ENCODE results near the gene WDR55. TPM values are rescaled to one million over a fixed set of nuclear protein-coding genes. Genes with fewer than 3 reads are reported as not detected.
"Not testable (repeated sequence)": the region's sequence is repeated elsewhere in the genome, so short reads cannot be mapped to it uniquely, and the experiment has no call there.

Gene WDR55
- polyA plus RNA-seq, 6 donors from 2014 or later, result 5.7 to 15.1 (median 10.3) TPM

- H3K4me1 Mint-ChIP-seq, result peaks cover 23 to 50% (median 27%) of the 10 kb centered on the region in 3 donors
- no peak for DNase-seq
- peaks cover 35 to 48% of the 10 kb centered on the region in 2 donors for H3K36me3 Mint-ChIP-seq
- no peaks in the 10 kb centered on the region for H3K9me3 Mint-ChIP-seq
- H3K4me3 Mint-ChIP-seq, result peak overlapping the region in 1 of 8 donors; percentile 4
- peak overlapping the region in 4 of 6 donors; percentile 21 to 70 (median 46) for H3K27ac Mint-ChIP-seq
- ATAC-seq (ENCODE audit: low read depth in 2 of 2), result no peak
- no peaks in the 10 kb centered on the region for H3K27me3 Mint-ChIP-seq
Observed at GRCh38 chr5:140696891-140697492, 32.3 kb downstream of the WDR55 start.

GRCh38 chr5:140700177-140701144, 35.8 kb downstream of the WDR55 start, which contains the start of gene ZMAT2:
ZMAT2 (plus strand) TSS chr5:140700447; CDS start chr5:140700461, 14 bp downstream.
- Mint-ChIP-seq H3K27ac (peak within 1 kb of the TSS; percentile 90 to 99 (median 96)), H3K4me1 (peaks cover 23 to 38% (median 24%) of the 10 kb centered on the region in 3 donors), H3K4me3 (peak within 1 kb of the TSS; percentile 93 to 100 (median 99)), H3K9me3 (no peaks in the 10 kb centered on the region), H3K36me3 (peaks cover 43 to 64% of the 10 kb centered on the region in 2 donors), H3K27me3 (no peaks in the 10 kb centered on the region)
- ATAC-seq (ENCODE audit: low read depth in 2 of 2), result peak; percentile 97
- peak; percentile 90 for DNase-seq

GRCh38 chr5:140707812-140708211, 43.1 kb downstream of the WDR55 start:
- H3K36me3 Mint-ChIP-seq, result peaks cover 27% of the 10 kb centered on the region in 2 donors
- peak overlapping the region in 1 of 8 donors; percentile 5 for H3K4me3 Mint-ChIP-seq
- H3K4me1 Mint-ChIP-seq, result peaks cover 18 to 25% (median 24%) of the 10 kb centered on the region in 3 donors
- DNase-seq (no peak), ATAC-seq (ENCODE audit: low read depth in 2 of 2) (no peak)
- H3K27ac Mint-ChIP-seq, result peak overlapping the region in 3 of 6 donors; percentile 5 to 33 (median 12)
- peaks cover 0 to 6% (median 0%) of the 10 kb centered on the region in 7 donors for H3K9me3 Mint-ChIP-seq
- no peaks in the 10 kb centered on the region for H3K27me3 Mint-ChIP-seq

GRCh38 chr5:140708787-140709186, 44.1 kb downstream of the WDR55 start:
- H3K27ac Mint-ChIP-seq, result peak overlapping the region in 1 of 6 donors; percentile 98
- not testable (repeated sequence) for DNase-seq; H3K27me3 Mint-ChIP-seq; ATAC-seq (ENCODE audit: low read depth in 2 of 2); H3K9me3 Mint-ChIP-seq
- H3K36me3 Mint-ChIP-seq, result peaks cover 23 to 24% of the 10 kb centered on the region in 2 donors
- peaks cover 18 to 25% (median 24%) of the 10 kb centered on the region in 3 donors for H3K4me1 Mint-ChIP-seq
- H3K4me3 Mint-ChIP-seq, result peak overlapping the region in 1 of 8 donors; percentile 3

- Mint-ChIP-seq H3K4me1 (peaks cover 16 to 24% (median 23%) of the 10 kb centered on the region in 3 donors), H3K27me3 (peaks cover 0 to 6% (median 0%) of the 10 kb centered on the region in 3 donors), H3K36me3 (peaks cover 3 to 14% of the 10 kb centered on the region in 2 donors), H3K4me3 (peak overlapping the region; percentile 95 to 99 (median 98)), H3K27ac (peak overlapping the region; percentile 95 to 99 (median 98)), H3K9me3 (peaks cover 0 to 6% (median 0%) of the 10 kb centered on the region in 7 donors)
- peak; percentile 89 for DNase-seq
- ATAC-seq (ENCODE audit: low read depth in 2 of 2), result peak; percentile 82 to 86
Observed at GRCh38 chr5:140710899-140711552, 46.3 kb downstream of the WDR55 start.

- peaks cover 0 to 6% (median 0%) of the 10 kb centered on the region in 7 donors for H3K9me3 Mint-ChIP-seq
- peaks cover 16 to 24% (median 23%) of the 10 kb centered on the region in 3 donors for H3K4me1 Mint-ChIP-seq
- H3K36me3 Mint-ChIP-seq, result peaks cover 0 to 7% of the 10 kb centered on the region in 2 donors
- peaks cover 0 to 6% (median 0%) of the 10 kb centered on the region in 3 donors for H3K27me3 Mint-ChIP-seq
- peak overlapping the region; percentile 70 to 99 (median 98) for H3K4me3 Mint-ChIP-seq
- peak overlapping the region; percentile 25 to 99 (median 98) for H3K27ac Mint-ChIP-seq
- ATAC-seq (ENCODE audit: low read depth in 2 of 2), result no peak
- DNase-seq, result no peak
Observed at GRCh38 chr5:140711794-140712193, 47.1 kb downstream of the WDR55 start.

GRCh38 chr5:140713562-140714094, 48.9 kb downstream of the WDR55 start:
- ATAC-seq (ENCODE audit: low read depth in 2 of 2), result no peak
- no peak overlapping the region for H3K27ac Mint-ChIP-seq
- H3K36me3 Mint-ChIP-seq, result peaks cover 0 to 7% of the 10 kb centered on the region in 2 donors
- peaks cover 0 to 6% (median 0%) of the 10 kb centered on the region in 3 donors for H3K27me3 Mint-ChIP-seq
- peak overlapping the region in 2 of 8 donors; percentile 6 to 67 for H3K4me3 Mint-ChIP-seq
- DNase-seq, result no peak
- H3K9me3 Mint-ChIP-seq, result peaks cover 0 to 6% (median 0%) of the 10 kb centered on the region in 7 donors
- H3K4me1 Mint-ChIP-seq, result peaks cover 16 to 24% (median 23%) of the 10 kb centered on the region in 3 donors

- H3K4me3 Mint-ChIP-seq; ATAC-seq (ENCODE audit: low read depth in 2 of 2); DNase-seq; H3K36me3 Mint-ChIP-seq; H3K9me3 Mint-ChIP-seq; H3K27ac Mint-ChIP-seq; H3K4me1 Mint-ChIP-seq; H3K27me3 Mint-ChIP-seq: not testable (repeated sequence)
Observed at GRCh38 chr5:140716238-140716637, 51.5 kb downstream of the WDR55 start.

GRCh38 chr5:140718266-140718592, 53.5 kb downstream of the WDR55 start:
- Mint-ChIP-seq H3K36me3 (no peaks in the 10 kb centered on the region), H3K9me3 (no peaks in the 10 kb centered on the region), H3K27ac (no peak overlapping the region), H3K4me1 (no peaks in the 10 kb centered on the region), H3K27me3 (peaks cover 6 to 13% (median 11%) of the 10 kb centered on the region in 3 donors), H3K4me3 (no peak overlapping the region)
- ATAC-seq (ENCODE audit: low read depth in 2 of 2) (no peak), DNase-seq (no peak)

GRCh38 chr5:140720738-140721137, 56.0 kb downstream of the WDR55 start:
- not testable (repeated sequence) for ATAC-seq (ENCODE audit: low read depth in 2 of 2); H3K36me3 Mint-ChIP-seq; DNase-seq; H3K27ac Mint-ChIP-seq; H3K4me1 Mint-ChIP-seq; H3K9me3 Mint-ChIP-seq; H3K4me3 Mint-ChIP-seq
- peaks cover 14 to 26% (median 23%) of the 10 kb centered on the region in 3 donors for H3K27me3 Mint-ChIP-seq

GRCh38 chr5:140721395-140721794, 56.7 kb downstream of the WDR55 start:
- not testable (repeated sequence) for ATAC-seq (ENCODE audit: low read depth in 2 of 2); H3K27ac Mint-ChIP-seq; H3K9me3 Mint-ChIP-seq; H3K4me1 Mint-ChIP-seq; H3K4me3 Mint-ChIP-seq; DNase-seq; H3K36me3 Mint-ChIP-seq
- H3K27me3 Mint-ChIP-seq, result peaks cover 18 to 32% (median 29%) of the 10 kb centered on the region in 3 donors

Data from naive B cell (primary cell).